ENCODE results near the gene UST.

Gene UST

GRCh38 chr6:148983101-148983761, 236.4 kb downstream of the UST start:
- no peak overlapping the region for H3K27ac Mint-ChIP-seq

GRCh38 chr6:148983966-148984365, 237.1 kb downstream of the UST start:
- Mint-ChIP-seq H3K4me3 (no peak overlapping the region), H3K9me3 (no peaks in the 10 kb centered on the region), H3K27me3 (peaks cover 6% of the 10 kb centered on the region), H3K36me3 (ENCODE audit: low read depth) (no peaks in the 10 kb centered on the region), H3K4me1 (ENCODE audit: low read depth) (peaks cover 14% of the 10 kb centered on the region), H3K27ac (no peak overlapping the region)
- intact Hi-C loops (cut with micrococcal nuclease): no loop called here

More at GRCh38 chr6:148983101-148983761, 236.4 kb downstream of the UST start:
- H3K36me3 Mint-ChIP-seq (ENCODE audit: low read depth): no peaks in the 10 kb centered on the region
- no peak overlapping the region for H3K4me3 Mint-ChIP-seq
- H3K9me3 Mint-ChIP-seq: no peaks in the 10 kb centered on the region
- intact Hi-C loops (cut with micrococcal nuclease): no loop called here
- peaks cover 6% of the 10 kb centered on the region for H3K27me3 Mint-ChIP-seq
- peaks cover 16% of the 10 kb centered on the region for H3K4me1 Mint-ChIP-seq (ENCODE audit: low read depth)

GRCh38 chr6:148984531-148985056, 237.8 kb downstream of the UST start:
- H3K4me3 Mint-ChIP-seq: no peak overlapping the region
- H3K4me1 Mint-ChIP-seq (ENCODE audit: low read depth): peaks cover 10% of the 10 kb centered on the region
- H3K27me3 Mint-ChIP-seq: peaks cover 6% of the 10 kb centered on the region
- intact Hi-C loops (cut with micrococcal nuclease): no loop called here
- no peaks in the 10 kb centered on the region for H3K9me3 Mint-ChIP-seq
- H3K36me3 Mint-ChIP-seq (ENCODE audit: low read depth): no peaks in the 10 kb centered on the region
- H3K27ac Mint-ChIP-seq: no peak overlapping the region

- Mint-ChIP-seq H3K4me1 (ENCODE audit: low read depth) (peaks cover 10% of the 10 kb centered on the region), H3K27me3 (peaks cover 6% of the 10 kb centered on the region), H3K27ac (no peak overlapping the region), H3K9me3 (no peaks in the 10 kb centered on the region), H3K36me3 (ENCODE audit: low read depth) (no peaks in the 10 kb centered on the region), H3K4me3 (no peak overlapping the region)
- intact Hi-C loops (cut with micrococcal nuclease): no loop called here
Measured at GRCh38 chr6:148985499-148985898, 238.7 kb downstream of the UST start.

- H3K36me3 Mint-ChIP-seq (ENCODE audit: low read depth): no peaks in the 10 kb centered on the region
Measured at GRCh38 chr6:148986608-148987007, 239.8 kb downstream of the UST start.

GRCh38 chr6:148987982-148988381, 241.2 kb downstream of the UST start:
- no peaks in the 10 kb centered on the region for H3K36me3 Mint-ChIP-seq (ENCODE audit: low read depth)
- no peak overlapping the region for H3K27ac Mint-ChIP-seq
- H3K4me3 Mint-ChIP-seq: no peak overlapping the region
- intact Hi-C loops (cut with micrococcal nuclease): no loop called here
- peaks cover 6% of the 10 kb centered on the region for H3K27me3 Mint-ChIP-seq
- no peaks in the 10 kb centered on the region for H3K9me3 Mint-ChIP-seq
- H3K4me1 Mint-ChIP-seq (ENCODE audit: low read depth): peaks cover 10% of the 10 kb centered on the region

More at GRCh38 chr6:148986608-148987007, 239.8 kb downstream of the UST start:
- Mint-ChIP-seq H3K4me1 (ENCODE audit: low read depth) (peaks cover 10% of the 10 kb centered on the region), H3K9me3 (no peaks in the 10 kb centered on the region), H3K4me3 (no peak overlapping the region), H3K27ac (no peak overlapping the region), H3K27me3 (peaks cover 6% of the 10 kb centered on the region)
- intact Hi-C loops (cut with micrococcal nuclease): no loop called here

GRCh38 chr6:148989585-148989984, 242.8 kb downstream of the UST start:
- Mint-ChIP-seq H3K27me3 (peaks cover 6% of the 10 kb centered on the region), H3K4me3 (no peak overlapping the region), H3K36me3 (ENCODE audit: low read depth) (no peaks in the 10 kb centered on the region), H3K4me1 (ENCODE audit: low read depth) (peaks cover 10% of the 10 kb centered on the region), H3K27ac (no peak overlapping the region), H3K9me3 (no peaks in the 10 kb centered on the region)
- intact Hi-C loops (cut with micrococcal nuclease): no loop called here

GRCh38 chr6:148990403-148990802, 243.6 kb downstream of the UST start:
- H3K4me1 Mint-ChIP-seq (ENCODE audit: low read depth): peaks cover 10% of the 10 kb centered on the region
- H3K27ac Mint-ChIP-seq: no peak overlapping the region
- H3K9me3 Mint-ChIP-seq: no peaks in the 10 kb centered on the region
- H3K27me3 Mint-ChIP-seq: peaks cover 5% of the 10 kb centered on the region
- intact Hi-C loops (cut with micrococcal nuclease): no loop called here
- no peak overlapping the region for H3K4me3 Mint-ChIP-seq
- H3K36me3 Mint-ChIP-seq (ENCODE audit: low read depth): no peaks in the 10 kb centered on the region

GRCh38 chr6:148996815-148997214, 250.0 kb downstream of the UST start:
- no peak overlapping the region for H3K4me3 Mint-ChIP-seq
- H3K4me1 Mint-ChIP-seq (ENCODE audit: low read depth): peaks cover 33% of the 10 kb centered on the region
- intact Hi-C loops (cut with micrococcal nuclease): no loop called here
- H3K27me3 Mint-ChIP-seq: peaks cover 1% of the 10 kb centered on the region
- H3K36me3 Mint-ChIP-seq (ENCODE audit: low read depth): peaks cover 5% of the 10 kb centered on the region
- no peaks in the 10 kb centered on the region for H3K9me3 Mint-ChIP-seq
- H3K27ac Mint-ChIP-seq: peak overlapping the region; percentile 54

- no peaks in the 10 kb centered on the region for H3K9me3 Mint-ChIP-seq
- peaks cover 8% of the 10 kb centered on the region for H3K36me3 Mint-ChIP-seq (ENCODE audit: low read depth)
- peaks cover 1% of the 10 kb centered on the region for H3K27me3 Mint-ChIP-seq
- no peak overlapping the region for H3K27ac Mint-ChIP-seq
- peaks cover 33% of the 10 kb centered on the region for H3K4me1 Mint-ChIP-seq (ENCODE audit: low read depth)
- no peak overlapping the region for H3K4me3 Mint-ChIP-seq
- intact Hi-C loops (cut with micrococcal nuclease): no loop called here
Measured at GRCh38 chr6:148997865-148998264, 251.0 kb downstream of the UST start.

- H3K4me3 Mint-ChIP-seq: no peak overlapping the region
- H3K9me3 Mint-ChIP-seq: no peaks in the 10 kb centered on the region
- H3K27me3 Mint-ChIP-seq: peaks cover 1% of the 10 kb centered on the region
- intact Hi-C loops (cut with micrococcal nuclease): no loop called here
- H3K27ac Mint-ChIP-seq: no peak overlapping the region
- peaks cover 33% of the 10 kb centered on the region for H3K4me1 Mint-ChIP-seq (ENCODE audit: low read depth)
- H3K36me3 Mint-ChIP-seq (ENCODE audit: low read depth): peaks cover 8% of the 10 kb centered on the region
Measured at GRCh38 chr6:148998704-148999103, 251.9 kb downstream of the UST start.

- Mint-ChIP-seq H3K27ac (peak overlapping the region; percentile 76), H3K4me1 (ENCODE audit: low read depth) (peaks cover 33% of the 10 kb centered on the region), H3K27me3 (peaks cover 1% of the 10 kb centered on the region), H3K9me3 (no peaks in the 10 kb centered on the region), H3K4me3 (no peak overlapping the region), H3K36me3 (ENCODE audit: low read depth) (peaks cover 8% of the 10 kb centered on the region)
- intact Hi-C loops (cut with micrococcal nuclease): no loop called here
Measured at GRCh38 chr6:148999501-148999900, 252.7 kb downstream of the UST start.

- H3K4me1 Mint-ChIP-seq (ENCODE audit: low read depth): peaks cover 33% of the 10 kb centered on the region
- peak overlapping the region; percentile 11 for H3K4me3 Mint-ChIP-seq
- no peaks in the 10 kb centered on the region for H3K9me3 Mint-ChIP-seq
- peaks cover 8% of the 10 kb centered on the region for H3K36me3 Mint-ChIP-seq (ENCODE audit: low read depth)
- H3K27me3 Mint-ChIP-seq: no peaks in the 10 kb centered on the region
- H3K27ac Mint-ChIP-seq: peak overlapping the region; percentile 76
- intact Hi-C loops (cut with micrococcal nuclease): no loop called here
Measured at GRCh38 chr6:148999929-149000468, 253.2 kb downstream of the UST start.

- no peak overlapping the region for H3K27ac Mint-ChIP-seq
Measured at GRCh38 chr6:149001422-149001821, 254.6 kb downstream of the UST start.

More at GRCh38 chr6:149001422-149001821, 254.6 kb downstream of the UST start:
- Mint-ChIP-seq H3K4me3 (no peak overlapping the region), H3K4me1 (ENCODE audit: low read depth) (peaks cover 23% of the 10 kb centered on the region), H3K9me3 (no peaks in the 10 kb centered on the region), H3K36me3 (ENCODE audit: low read depth) (peaks cover 8% of the 10 kb centered on the region), H3K27me3 (no peaks in the 10 kb centered on the region)
- intact Hi-C loops (cut with micrococcal nuclease): no loop called here

Data from dendritic cell treated with granulocyte-macrophage colony-stimulating factor and Interleukin-4, amounts not matched to agents 40 ng/mL and 50 ng/mL, for 4 days (primary cell).